GM21390 (cell line): ENCODE measurements around the gene CA5A.
"Not testable (repeated sequence)": the region's sequence is repeated elsewhere in the genome, so short reads cannot be mapped to it uniquely, and the experiment has no call there.

Experiments
- ATAC-seq: cut with Tn5 transposase; IDR thresholded peaks from one replicate; pipeline ENCODE4 v1.9.1; 2021; ENCODE audit not compliant: unreplicated experiment

The CA5A gene

DNA sequence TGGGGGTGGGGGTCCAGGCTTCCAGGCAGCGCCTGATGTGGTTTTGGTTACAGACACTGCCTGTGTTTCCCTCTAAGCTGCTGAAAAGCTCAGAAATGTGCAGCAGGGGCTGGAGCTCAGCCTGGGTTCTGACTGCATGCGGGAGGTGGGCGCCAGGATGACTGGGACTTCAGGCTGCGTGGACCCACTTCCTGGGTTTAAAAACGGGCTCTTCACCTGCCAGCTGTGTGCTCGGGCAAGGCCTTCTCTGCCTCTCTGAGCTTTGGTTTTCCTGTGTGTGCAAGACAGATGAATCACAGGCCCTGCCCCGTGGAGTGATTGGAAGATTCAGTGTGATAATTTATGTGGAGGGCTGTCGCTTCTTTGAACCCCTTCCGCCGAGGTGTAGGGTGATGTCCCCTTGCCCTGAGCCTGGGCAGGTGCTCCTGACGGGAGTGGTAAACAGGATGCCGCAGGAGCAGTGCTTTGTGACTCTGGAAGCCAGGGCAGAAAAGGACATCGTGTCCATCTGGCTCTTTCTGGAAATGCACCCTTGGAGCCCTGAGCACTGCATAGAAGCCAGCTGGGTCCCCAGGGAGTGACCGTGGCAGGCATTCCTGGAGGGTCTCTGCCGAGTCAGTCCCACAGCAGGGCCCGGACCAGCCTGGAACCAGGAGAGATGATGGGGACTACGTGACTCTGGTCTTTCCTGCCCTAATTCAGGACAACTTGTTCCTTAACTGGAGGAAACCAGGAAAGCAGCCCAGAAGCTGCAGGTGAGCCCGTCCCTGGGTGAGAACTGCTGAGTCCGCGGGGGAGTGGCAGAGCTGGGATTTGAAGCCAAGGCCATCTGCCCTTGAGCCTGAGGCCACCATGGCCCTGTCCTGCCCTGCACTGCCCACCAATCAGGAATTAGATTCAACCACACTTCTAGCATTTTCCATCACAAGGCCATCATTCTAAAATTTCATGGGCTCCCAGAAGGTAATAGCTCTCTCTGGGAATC is 38.5 kb downstream of the CA5A start:
- no peak for ATAC-seq

DNA sequence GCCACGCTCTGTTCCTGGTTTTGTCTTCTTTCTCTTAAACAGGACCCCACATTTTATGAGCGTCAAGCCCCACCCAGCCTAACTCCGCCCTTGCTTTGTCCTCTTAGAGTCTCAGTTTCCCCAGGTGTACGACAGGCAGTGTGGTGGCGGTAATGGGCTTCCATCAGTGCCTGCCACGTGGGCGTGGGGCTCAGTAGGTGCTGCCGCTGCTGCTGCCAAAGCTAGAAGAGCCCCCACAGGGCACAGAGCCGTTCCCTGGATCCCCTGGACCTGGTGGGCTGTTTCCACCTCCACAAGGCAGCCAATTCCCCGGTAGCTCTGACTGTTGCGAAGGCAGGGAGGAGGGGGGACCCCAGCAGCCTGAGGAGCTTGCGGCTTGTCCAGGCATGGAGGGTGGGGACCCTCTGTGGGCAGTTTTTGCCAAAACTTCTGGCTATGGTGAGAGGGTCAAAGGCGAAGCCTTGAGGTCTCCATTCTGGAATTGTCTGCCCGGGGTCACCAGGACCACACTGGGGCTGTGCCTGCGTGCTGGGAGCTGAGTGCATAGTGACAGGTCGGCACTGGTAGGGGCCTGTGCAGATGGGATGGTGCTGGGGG is 39.3 kb downstream of the CA5A start:
- not testable (repeated sequence) for ATAC-seq

DNA sequence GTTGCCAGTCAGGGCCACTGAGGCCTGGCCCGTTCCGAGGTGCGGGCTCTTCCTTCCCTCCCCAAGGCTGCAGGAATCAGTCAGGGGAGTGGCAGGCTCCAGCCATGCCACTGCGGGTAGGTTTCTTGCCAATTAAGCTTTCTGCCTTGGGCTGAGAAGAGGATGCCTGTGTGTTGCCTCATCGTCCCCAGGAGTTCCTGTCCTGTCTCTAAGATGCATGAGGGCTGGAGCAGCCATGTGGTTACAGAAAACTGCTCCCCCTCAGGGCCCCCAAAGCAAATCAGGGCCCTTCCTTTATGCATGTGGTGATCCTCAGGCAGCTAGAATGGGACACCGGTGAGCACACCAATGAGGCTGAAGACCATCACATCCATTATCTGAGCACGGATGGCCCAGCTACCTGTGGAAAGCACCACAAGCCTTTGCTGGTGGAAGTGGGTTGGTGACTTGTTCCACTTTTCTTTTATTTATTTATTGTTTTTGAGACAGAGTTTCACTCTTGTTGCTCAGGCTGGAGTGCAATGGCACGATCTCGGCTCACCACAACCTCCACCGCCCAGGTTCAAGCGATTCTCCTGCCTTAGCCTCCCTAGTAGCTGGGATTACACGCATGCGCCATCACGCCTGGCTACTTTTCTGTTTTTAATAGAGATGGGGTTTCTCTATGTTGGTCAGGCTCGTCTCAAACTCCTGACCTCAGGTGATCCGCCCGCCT is 40.0 kb downstream of the CA5A start:
- peak; percentile 18 for ATAC-seq

DNA sequence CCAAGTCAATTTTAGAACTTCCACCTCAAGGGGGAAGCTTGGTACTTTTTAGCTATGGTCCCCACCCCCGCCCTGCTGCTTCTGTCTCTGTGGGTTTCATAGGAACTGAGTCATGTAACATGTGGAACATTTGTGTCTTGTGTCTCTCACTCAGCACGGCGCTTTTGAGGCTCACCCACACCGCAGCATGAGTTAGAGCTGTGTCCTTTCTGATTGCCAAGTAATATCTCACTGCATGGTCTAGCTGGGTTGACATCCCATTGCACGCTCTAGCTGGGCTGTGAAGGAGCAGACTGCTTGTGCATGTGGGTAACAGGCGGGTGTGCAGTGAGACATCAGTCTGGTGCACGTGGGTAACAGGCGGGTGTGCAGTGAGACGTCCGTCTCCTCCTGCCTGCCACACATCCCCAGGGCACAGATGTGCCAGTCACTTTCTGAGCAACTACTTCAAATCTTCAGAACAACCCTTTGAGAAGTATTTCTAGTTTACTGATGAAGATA is 40.6 kb downstream of the CA5A start:
- peak; percentile 70 for ATAC-seq

DNA sequence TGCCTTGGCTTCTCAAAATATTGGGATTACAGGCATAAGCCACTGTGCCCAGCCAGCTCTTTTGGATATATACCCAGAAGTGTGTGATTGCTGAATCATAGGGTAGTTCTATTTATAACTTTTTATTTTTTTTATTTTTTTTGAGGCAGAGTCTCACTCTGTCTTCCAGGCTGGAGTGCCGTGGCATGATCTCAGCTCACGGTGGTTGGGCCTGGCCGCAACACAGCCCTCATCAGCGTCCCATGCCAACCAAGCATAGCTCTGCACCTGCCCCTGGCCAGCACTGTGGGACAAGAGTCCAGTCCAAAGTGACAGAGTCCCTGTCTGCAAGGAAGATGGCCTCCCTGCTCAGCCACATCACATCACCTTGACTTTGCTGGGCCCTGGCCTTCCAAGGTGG is 42.3 kb downstream of the CA5A start:
- not testable (repeated sequence) for ATAC-seq

DNA sequence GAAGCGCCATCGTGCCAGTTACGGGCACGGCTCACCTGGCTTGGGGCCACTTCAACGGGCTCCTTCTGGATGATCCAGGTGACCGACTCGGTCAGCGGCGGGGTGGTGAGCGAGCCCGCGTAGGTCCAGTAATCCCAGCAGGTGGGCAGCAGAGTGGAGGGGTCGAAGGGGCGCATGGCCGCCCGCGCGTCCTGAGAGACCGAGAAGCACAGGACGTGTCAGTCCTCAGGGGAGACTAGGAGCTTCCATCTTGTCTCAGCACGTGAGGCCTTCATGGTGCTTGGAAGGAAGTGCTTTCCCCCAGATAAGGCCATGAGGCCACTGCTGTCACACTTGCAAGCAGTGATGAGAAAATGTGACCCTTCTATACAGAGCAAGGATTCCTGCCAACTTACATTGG is 44.6 kb downstream of the CA5A start:
- no peak for ATAC-seq

DNA sequence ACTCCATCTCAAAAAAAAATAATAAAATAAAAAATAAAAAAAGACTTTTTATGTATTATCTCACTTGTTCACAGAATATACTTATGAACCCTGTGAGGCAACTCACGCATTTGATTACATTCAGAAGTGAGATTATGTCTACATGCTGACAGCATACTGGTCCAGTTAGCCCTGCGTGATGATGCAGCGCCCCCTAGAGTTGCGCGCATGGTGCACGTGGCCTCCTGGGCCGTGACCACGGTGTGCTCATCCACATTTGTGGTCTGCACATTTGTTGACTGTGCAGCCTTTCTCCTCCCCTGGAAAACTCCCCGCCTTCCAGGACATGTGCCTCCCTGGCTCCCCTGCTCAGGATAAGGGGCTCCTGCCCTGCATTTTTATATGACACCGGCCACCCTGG is 46.6 kb downstream of the CA5A start:
- ATAC-seq: not testable (repeated sequence)

DNA sequence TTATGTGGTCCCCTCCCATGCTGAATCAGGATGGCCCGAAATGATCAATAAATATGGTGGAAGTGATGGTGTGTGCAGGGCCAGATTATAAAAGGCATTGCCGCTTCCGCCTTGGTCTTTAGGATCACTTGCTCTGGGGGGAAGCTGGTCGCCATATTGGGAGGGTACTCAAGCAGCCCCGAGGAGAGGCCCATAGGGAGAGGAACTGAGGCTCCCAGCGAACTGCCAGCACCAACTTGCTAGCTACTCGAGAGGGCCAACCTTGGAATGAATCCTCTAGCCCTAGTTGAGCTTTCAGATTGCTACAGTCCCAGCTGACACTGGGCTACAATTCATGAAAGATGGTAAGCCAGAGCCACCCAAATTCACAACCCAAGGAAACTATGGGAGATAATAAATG is 48.0 kb downstream of the CA5A start:
- not testable (repeated sequence) for ATAC-seq

DNA sequence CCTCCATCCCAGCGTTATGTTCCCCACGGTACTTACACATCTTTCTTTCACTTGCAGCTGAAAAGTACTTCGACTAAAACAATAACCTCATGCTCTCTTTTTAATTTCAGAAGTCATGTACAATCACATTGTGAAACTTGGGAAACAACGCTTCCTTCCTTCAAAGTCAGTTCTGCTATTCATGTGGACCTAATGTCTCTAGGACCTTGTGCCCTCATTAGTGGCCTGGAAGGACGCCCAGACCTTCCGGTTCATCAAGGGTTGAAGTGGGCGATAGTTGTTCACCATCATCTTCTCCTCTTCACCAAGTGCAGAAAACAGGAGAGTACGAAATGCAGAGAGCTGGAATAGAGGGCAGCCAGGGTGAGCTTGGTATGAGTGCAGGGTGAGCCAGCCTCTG is 48.4 kb downstream of the CA5A start:
- not testable (repeated sequence) for ATAC-seq

DNA sequence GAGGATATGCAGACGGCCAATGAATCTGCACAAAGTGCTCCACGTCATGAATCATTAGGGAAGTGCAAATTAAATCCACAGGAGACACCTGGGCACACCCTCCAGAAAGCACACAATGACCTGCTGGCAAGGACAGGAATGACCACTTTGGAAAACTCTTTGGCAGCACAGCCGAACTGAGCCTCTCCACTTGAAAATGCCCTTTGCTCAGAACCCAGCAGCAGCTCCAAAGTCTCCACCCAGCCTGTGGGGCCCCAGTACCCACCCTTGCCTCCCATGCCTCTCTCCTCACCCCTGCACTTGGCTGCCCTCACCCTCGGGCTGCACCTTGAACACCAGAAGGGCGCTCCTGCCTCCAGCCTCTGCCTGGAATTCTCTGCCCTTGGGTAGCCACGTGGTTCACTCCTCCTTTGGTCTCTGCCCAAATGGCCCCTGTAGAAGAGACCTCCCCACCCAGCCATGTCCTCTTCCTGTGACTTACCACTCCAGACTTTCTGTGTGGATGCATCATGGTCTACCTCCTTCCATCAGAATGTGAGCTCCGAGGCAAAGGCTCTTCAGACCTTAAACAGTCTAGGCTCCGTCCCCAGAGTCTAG is 50.9 kb downstream of the CA5A start:
- not testable (repeated sequence) for ATAC-seq

DNA sequence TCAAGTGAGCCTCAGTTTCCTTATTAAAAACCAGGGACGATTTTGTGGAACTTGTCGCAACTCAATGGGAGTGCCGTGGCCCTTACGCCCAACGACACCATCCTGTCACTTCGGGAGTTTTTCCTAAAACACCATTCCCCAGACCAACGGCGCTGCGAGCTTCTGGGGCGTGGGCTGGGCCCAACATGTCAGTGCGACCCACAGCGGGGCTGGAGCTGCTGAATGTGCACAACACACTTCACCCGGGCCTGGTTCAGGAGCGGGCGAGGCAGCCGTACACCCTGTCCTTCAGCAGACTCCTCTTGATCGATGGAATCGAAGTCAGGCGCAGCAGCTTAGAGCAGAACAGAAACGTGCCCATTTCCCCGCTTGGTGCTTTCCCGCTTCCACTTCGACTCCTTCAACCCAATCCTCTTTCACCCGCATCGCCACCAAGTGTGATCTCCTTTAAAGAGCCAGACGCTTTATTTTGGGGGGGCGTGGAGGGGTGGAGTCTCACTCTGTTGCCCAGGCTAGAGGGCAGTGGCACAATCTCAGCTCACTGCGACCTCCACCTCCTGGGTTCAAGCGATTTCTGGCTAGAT is 53.8 kb downstream of the CA5A start:
- no peak for ATAC-seq

DNA sequence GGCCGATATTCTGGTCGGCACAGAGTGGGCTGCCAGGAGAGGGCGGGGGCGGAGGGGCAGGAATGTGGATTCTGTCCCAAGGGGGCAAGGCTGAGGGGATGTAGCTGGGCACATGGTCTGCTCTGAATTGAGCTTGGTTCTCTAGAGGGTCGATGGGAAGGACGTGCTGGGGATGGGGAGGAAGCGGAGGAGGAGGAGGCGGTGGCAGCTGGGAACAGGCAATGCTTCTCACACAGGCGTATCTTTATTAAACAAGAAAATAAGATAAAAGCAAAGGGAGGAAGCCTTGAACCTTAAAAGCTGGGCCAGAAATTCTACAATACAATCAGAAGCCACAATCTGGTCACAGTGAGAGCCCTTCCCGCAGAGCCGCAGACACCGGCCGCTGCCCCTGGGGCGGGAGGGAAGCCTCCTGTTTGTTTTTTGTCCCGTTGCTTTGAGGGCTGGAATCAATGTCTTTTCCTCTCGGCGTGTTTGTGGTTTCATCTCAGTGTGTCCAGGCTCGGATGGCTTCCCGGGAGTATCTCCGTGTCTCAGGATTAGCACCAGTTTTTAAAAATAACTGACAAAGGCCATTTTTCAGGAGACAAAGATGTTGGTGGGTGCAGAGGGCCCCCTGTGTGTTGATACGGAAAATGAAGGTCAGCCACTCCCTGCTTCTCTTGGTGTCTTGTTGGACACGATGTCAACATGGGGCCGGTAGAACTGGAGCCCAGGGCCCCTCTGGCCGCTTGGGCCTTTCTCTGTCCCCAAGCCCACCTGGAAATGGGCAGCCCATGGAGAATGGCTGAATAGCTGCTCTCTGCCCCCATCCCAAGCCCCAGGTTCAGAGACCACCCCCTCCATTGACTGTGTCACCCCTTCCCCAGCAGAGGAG is 54.8 kb downstream of the CA5A start:
- no peak for ATAC-seq

DNA sequence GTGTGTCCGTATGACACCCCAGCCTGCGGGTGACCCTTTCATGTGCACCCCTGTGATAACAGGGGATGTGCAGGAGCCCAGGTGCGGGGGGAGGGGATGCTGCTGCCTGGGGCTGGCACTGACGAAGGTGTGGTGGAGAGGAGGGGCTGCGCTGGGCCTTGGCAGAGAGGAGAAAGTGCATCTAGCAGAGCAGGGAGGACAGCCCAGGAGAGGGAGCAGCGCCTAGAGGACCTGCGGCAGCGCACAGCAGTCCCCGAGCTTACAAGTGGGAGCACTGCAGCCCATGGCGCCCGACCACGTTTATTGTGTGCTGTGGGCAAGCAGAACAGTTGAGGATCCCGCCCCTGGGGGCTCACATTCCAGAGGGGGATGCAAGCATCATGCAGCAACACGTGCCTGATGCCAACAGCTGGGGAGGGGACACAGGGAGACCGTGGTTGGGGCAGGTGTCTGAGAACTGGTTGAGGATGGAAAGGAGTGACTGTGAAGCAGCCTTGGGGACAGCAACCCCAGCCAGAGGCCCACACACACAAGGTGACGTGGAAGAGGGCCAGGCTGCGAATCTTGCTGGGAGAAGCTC is 56.1 kb downstream of the CA5A start:
- ATAC-seq: no peak

DNA sequence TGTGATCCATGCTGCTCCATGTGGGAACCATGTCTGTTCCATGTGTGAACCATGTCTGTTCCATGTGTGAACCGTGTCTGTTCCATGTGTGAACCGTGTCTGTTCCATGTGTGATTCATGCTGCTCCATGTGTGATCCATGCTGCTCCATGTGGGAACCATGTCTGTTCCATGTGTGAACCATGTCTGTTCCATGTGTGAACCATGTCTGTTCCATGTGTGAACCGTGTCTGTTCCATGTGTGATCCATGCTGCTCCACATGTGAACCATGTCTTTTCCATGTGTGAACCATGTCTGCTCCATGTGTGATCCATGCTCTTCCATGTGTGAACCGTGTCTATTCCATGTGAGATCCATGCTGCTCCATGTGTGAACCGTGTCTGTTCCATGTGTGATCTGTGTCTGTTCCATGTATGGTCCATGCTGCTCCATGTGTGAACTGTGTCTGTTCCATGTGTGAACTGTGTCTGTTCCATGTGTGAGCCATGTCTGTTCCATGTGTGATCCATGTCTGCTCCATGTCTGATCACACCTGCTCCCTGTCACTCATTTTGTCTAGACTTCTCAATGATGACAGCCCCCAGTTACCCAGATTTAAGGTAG is 56.8 kb downstream of the CA5A start:
- not testable (repeated sequence) for ATAC-seq

DNA sequence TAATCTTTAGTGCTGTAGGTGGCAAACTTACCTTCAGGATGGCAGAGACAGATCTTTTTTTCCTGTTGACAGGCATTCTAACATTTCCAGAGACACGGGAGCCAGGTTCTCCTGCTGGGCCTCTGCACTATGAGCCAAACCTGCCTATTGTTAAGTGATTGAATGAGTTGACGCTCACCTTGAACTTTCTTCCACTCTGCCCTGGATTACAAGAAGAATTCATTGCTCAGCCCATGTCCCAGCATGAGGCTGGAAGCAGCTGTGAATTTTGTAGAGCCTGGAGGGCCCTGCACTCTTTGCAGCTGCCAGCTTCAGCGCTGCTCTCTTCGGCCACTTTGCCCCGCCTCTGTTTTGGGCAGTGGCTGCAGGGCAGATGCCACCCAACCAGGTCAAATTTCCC is 57.6 kb downstream of the CA5A start:
- no peak for ATAC-seq

DNA sequence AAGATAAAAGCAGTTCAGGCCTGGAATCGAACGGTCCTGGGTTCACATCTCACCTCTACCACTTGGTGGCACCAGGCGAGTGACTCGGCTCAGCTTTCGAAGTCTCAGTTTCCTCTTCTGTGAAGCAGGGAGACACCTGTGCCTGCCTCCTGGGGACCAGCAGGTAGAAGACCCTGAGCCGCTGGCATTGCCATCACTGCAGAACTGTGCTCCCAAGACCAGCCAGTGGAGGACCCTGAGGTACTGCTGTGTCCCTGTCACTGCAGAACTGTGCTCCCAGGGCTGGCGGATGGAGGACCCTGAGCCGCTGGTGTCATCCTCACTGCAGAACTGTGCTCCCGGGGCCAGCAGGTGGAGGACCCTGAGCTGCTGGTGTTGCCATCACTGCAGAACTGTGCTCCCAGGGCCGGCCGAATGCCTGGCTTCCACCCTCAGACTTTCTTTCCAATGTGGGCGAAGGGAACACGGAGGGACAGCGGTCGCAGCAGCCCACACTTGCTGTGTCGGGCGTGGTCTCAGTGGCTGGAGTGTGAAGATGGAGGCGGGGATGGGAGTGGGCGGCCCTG is 58.3 kb downstream of the CA5A start:
- ATAC-seq: no peak

DNA sequence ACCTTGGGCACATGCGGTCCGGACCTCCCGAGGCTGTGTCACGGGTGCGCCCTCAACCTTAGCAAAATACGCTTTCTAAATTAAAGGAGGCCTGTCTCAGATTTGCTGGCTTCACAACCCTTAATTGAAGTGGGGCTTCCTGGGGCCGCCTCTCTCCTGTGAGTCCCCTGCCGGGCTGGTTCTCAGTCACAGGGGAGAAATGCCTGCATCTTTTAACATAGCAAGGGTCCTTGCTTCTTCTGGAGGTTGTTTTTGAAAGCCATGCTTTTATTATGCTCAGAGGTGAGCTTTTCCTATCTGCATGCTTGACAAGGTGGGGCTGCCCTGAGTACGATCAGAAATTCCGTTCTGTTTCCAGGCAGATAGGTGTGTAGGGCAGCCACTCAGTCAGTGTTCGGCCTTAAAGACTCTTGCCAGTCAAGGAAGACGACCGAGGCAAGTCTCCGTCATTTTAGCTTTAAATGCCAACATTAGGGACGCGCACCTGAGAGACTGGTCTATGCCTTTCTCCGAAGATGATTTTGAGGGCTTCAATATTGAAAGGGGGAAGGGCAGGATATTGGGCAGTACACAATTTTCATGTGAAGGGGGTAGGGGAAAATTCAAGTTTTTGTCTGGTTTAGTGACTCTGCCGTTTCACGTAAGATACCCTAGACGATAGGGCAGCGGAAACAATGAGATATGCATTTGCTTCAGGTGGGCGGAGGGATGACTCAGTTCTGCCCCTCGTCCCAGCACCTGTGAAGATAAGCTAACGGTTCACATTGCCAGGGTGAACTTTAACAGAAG is 61.5 kb downstream of the CA5A start:
- ATAC-seq: no peak
